Activated CD4-positive, alpha-beta T cell treated with anti-CD3 and anti-CD28 coated beads, Interleukin-2, amount 10 ng/mL, durations not matched to agents 24 days and 14 days (primary cell): ENCODE measurements around the gene CASR. TPM values are rescaled to one million over a fixed set of nuclear protein-coding genes. Genes with fewer than 3 reads are reported as not detected.
A peak's percentile ranks its signal among the peaks of the same experiment; 100 is the strongest.

Experiments used
- DNase-seq: peaks from one replicate; pipeline ENCODE4 v3.0.0; 2022
- H3K27ac Mint-ChIP-seq: one replicate; pipeline ENCODE4 v1.8.0; 2022; ENCODE audit warnings: mild to moderate bottlenecking, mixed read lengths
- H3K27me3 Mint-ChIP-seq: one replicate; pipeline ENCODE4 v1.8.0; 2022; ENCODE audit warnings: mixed read lengths
- H3K36me3 Mint-ChIP-seq: one replicate; pipeline ENCODE4 v1.8.0; 2022; ENCODE audit warnings: low read depth, mild to moderate bottlenecking, mixed read lengths
- H3K4me1 Mint-ChIP-seq: one replicate; pipeline ENCODE4 v1.8.0; 2021; ENCODE audit warnings: mixed read lengths
- H3K4me3 Mint-ChIP-seq: one replicate; pipeline ENCODE4 v1.8.0; 2022; ENCODE audit warnings: mild to moderate bottlenecking, moderate library complexity, mixed read lengths
- H3K9me3 Mint-ChIP-seq: one replicate; pipeline ENCODE4 v1.8.0; 2021; ENCODE audit warnings: mixed read lengths
- intact Hi-C: fragments of 100-400 bp; cut with micrococcal nuclease; formaldehyde crosslinking; loops from one replicate; pipeline ENCODE4 v1.15.1; 2023
- total RNA-seq: library from RNA; stranded (reverse); gene quantifications from 2 replicates; pipeline ENCODE4 v1.2.3, GENCODE V29; 2022

Gene CASR
- total RNA-seq, 1 donor from 2014 or later, result not detected

DNA sequence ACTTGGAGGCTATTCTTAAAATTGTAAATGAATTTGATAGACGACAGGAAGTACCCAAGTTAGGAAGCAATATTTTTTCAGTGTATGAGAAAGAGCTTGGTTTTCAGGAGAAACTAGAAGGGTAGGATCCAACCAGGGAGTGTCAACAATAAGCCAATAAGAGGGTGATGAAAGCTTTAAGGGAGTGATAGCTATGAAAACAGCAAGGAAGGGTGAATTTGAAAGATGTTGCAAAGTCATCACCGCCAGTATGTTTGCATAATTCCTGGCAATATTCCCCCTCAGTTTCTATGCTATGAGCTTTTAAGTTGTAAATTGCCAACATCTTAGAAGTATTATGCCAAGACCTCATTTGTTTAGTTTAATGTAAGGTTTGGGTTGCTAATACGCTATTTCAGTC, 129.8 kb downstream of the CASR start:
- intact Hi-C loops, result no loop called here
- DNase-seq, result no peak
- Mint-ChIP-seq H3K4me3 (no peak overlapping the region), H3K9me3 (peaks cover 4% of the 10 kb centered on the region), H3K4me1 (peaks cover 8% of the 10 kb centered on the region), H3K27ac (no peak overlapping the region), H3K27me3 (peaks cover 4% of the 10 kb centered on the region), H3K36me3 (no peaks in the 10 kb centered on the region)

GRCh38 chr3:122314228-122314876, 130.9 kb downstream of the CASR start:
- Mint-ChIP-seq H3K4me3 (no peak overlapping the region), H3K27ac (no peak overlapping the region), H3K27me3 (peaks cover 3% of the 10 kb centered on the region), H3K9me3 (peaks cover 9% of the 10 kb centered on the region), H3K4me1 (peaks cover 10% of the 10 kb centered on the region), H3K36me3 (no peaks in the 10 kb centered on the region)
- DNase-seq, result no peak
- intact Hi-C loops, result no loop called here

DNA sequence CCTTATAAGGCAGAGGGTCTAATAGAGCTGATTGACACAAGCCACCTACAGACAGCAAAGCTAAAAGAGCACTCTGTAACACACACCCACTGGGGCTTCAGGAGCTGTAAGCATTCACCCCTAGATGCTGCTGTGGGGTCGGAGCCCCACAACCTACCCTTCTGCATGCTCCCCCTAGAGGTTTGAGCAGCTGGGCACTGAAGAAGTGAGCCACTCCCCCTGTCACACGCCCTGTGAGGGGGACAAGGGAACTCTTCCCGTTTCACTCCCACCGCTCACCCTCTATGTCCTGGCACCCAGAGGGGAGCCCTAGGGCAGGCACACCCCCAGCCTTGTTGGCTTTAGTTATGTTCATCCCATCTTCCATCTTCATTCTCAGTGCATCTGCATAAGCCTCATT, 132.2 kb downstream of the CASR start:
- no peaks in the 10 kb centered on the region for H3K36me3 Mint-ChIP-seq
- no peak overlapping the region for H3K27ac Mint-ChIP-seq
- intact Hi-C loops, result no loop called here
- H3K9me3 Mint-ChIP-seq, result peaks cover 9% of the 10 kb centered on the region
- H3K4me3 Mint-ChIP-seq, result no peak overlapping the region
- no peak for DNase-seq
- H3K27me3 Mint-ChIP-seq, result peaks cover 3% of the 10 kb centered on the region
- H3K4me1 Mint-ChIP-seq, result peaks cover 10% of the 10 kb centered on the region

DNA sequence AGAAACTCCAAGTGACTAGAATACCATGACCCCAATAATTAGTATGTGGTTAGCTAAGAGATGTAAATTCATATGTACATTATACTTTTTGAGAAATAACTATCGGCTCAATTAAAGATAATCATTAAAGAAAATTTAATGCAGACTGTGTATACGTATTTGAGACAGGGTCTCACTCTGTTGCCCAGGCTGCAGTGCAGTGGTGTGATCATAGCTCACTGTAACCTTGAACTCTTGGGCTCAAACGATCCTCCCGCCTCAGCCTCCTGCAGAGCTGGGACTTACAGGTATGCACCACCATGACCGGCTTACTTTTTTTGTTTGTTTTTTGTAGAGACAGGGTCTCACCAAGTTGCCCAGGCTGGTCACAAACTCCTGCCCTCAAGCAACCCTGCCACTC, 132.9 kb downstream of the CASR start:
- peaks cover 3% of the 10 kb centered on the region for H3K27me3 Mint-ChIP-seq
- H3K27ac Mint-ChIP-seq, result no peak overlapping the region
- H3K9me3 Mint-ChIP-seq, result peaks cover 13% of the 10 kb centered on the region
- DNase-seq, result peak; percentile 36
- H3K36me3 Mint-ChIP-seq, result no peaks in the 10 kb centered on the region
- H3K4me3 Mint-ChIP-seq, result no peak overlapping the region
- peaks cover 14% of the 10 kb centered on the region for H3K4me1 Mint-ChIP-seq
- intact Hi-C loops, result no loop called here

GRCh38 chr3:122318620-122319019, 135.2 kb downstream of the CASR start:
- peak; percentile 52 for DNase-seq
- Mint-ChIP-seq H3K4me1 (peaks cover 24% of the 10 kb centered on the region), H3K9me3 (peaks cover 13% of the 10 kb centered on the region), H3K27ac (no peak overlapping the region), H3K27me3 (peaks cover 3% of the 10 kb centered on the region), H3K36me3 (peaks cover 2% of the 10 kb centered on the region), H3K4me3 (no peak overlapping the region)
- intact Hi-C loops, result no loop called here

DNA sequence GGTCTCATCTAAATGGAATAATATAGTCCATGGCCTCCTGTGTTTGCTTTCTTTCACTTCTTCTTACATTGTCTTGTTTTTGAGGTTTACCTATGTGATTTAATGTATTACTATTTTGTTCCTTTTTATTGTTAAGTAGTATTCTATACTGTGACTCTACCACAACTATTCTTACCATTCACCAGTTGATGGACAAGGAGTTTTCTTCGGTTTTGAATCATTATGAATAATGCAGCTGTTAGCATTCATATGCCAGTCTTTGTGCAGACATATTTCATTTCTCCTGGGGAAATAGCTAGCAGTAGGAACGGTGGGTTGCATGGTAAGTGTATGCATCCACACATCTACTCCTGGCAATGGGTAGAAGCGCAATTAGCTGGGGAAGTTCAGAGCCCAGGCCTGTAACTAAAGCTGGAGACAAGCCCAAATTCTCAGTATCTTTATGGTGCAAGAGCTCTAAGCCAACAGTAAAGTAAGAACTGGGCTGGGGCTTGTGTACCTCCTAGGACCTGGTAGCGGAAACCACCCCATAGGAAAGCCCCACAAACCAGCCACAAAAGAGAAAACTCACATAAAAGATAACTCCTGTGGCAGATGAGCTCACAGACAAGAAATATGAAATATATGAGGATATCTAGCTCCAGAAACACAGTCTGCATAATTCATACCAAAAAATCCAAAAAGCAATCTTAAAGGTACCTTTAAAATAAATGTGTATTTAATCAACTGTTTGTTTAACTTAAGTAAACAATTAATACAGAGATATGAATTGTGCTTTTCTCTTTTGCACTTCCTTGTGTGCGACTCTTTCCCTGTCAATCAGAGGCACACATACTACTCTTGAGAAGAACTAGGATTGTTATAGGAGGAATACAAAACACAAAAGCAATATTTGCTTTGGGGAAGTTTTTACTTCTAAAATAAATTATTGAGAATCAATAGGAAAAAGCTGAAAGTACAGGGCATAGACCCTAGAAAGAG, 138.9 kb downstream of the CASR start:
- Mint-ChIP-seq H3K9me3 (peaks cover 13% of the 10 kb centered on the region), H3K27me3 (peaks cover 2% of the 10 kb centered on the region)
- intact Hi-C loops, result loop anchor here (1.0 to 2.0 kb wide), 2 partner anchors 24 to 43 kb away; no protein-coding TSS in a partner anchor

DNA sequence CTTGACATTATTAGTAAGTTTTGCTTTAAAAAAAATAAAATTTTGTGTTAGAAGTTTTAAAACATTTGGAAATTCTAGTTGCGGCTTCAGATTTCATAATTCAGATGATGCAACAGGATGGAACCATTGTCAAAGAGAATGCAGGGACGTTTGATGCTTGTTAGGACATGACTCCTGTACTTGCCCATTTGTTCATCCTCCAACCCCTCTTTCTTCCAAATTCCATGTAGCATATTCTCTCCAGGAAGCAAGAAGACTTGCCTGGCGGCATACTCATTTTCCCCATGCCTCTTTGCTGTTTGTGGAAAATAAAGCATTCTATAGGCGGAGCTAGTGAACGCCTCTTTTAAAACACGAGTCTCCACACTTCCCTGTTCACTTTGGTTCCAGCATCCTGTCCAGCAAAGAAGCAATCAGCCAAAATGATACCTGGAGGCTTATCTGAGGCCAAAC, 141.4 kb downstream of the CASR start, which contains the start of gene CSTA:
TSS of gene CSTA (plus strand) at position 378 of the 453 bp plus-strand sequence. CDS start at position 423, 45 bp downstream.
- no peak within 1 kb of the TSS for H3K27ac Mint-ChIP-seq
- peaks cover 2% of the 10 kb centered on the region for H3K36me3 Mint-ChIP-seq
- no peak within 1 kb of the TSS for H3K4me3 Mint-ChIP-seq
- peaks cover 21% of the 10 kb centered on the region for H3K4me1 Mint-ChIP-seq
- no peak for DNase-seq
- intact Hi-C loops, result no loop called here
- no peaks in the 10 kb centered on the region for H3K27me3 Mint-ChIP-seq
- H3K9me3 Mint-ChIP-seq, result peaks cover 4% of the 10 kb centered on the region

More for the DNA sequence above, 138.9 kb downstream of the CASR start:
- H3K36me3 Mint-ChIP-seq, result peaks cover 2% of the 10 kb centered on the region
- peaks cover 24% of the 10 kb centered on the region for H3K4me1 Mint-ChIP-seq
- H3K27ac Mint-ChIP-seq, result peak overlapping the region; percentile 73
- H3K4me3 Mint-ChIP-seq, result peak overlapping the region; percentile 24
- DNase-seq, result peak; percentile 87

- no peak overlapping the region for H3K27ac Mint-ChIP-seq
- peaks cover 4% of the 10 kb centered on the region for H3K9me3 Mint-ChIP-seq
- intact Hi-C loops, result no loop called here
- H3K27me3 Mint-ChIP-seq, result peaks cover 3% of the 10 kb centered on the region
- peaks cover 2% of the 10 kb centered on the region for H3K36me3 Mint-ChIP-seq
- no peak overlapping the region for H3K4me3 Mint-ChIP-seq
- peak; percentile 43 for DNase-seq
- H3K4me1 Mint-ChIP-seq, result peaks cover 21% of the 10 kb centered on the region
Measured at GRCh38 chr3:122325769-122326168, 142.3 kb downstream of the CASR start.

DNA sequence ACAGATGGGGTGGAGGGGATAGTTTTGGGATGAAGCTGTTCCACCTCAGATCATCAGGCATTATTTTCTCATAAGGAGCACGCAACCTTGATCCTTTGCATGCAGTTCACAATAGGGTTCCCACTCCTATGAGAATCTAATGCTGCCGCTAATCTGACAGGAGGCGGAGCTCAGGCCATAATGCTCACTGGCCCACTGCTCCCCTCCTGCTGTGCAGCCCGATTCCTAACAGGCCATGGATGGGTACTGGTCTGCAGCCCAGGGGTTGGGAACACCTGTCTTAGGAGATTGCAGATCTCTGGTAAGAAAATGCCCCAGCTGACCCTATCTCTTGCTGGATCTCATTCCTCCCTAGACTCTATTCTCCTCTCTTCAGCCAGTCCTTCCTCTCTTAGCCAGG, 148.4 kb downstream of the CASR start:
- no peaks in the 10 kb centered on the region for H3K9me3 Mint-ChIP-seq
- intact Hi-C loops, result no loop called here

GRCh38 chr3:122332551-122332950, 149.1 kb downstream of the CASR start:
- no peaks in the 10 kb centered on the region for H3K9me3 Mint-ChIP-seq
- peaks cover 45% of the 10 kb centered on the region for H3K27me3 Mint-ChIP-seq
- no peak for DNase-seq
- no peaks in the 10 kb centered on the region for H3K36me3 Mint-ChIP-seq
- H3K4me3 Mint-ChIP-seq, result no peak overlapping the region
- intact Hi-C loops, result no loop called here
- peaks cover 3% of the 10 kb centered on the region for H3K4me1 Mint-ChIP-seq
- no peak overlapping the region for H3K27ac Mint-ChIP-seq

More for the DNA sequence above, 148.4 kb downstream of the CASR start:
- no peak for DNase-seq
- Mint-ChIP-seq H3K4me1 (peaks cover 3% of the 10 kb centered on the region), H3K27me3 (peaks cover 44% of the 10 kb centered on the region), H3K4me3 (no peak overlapping the region), H3K27ac (no peak overlapping the region), H3K36me3 (no peaks in the 10 kb centered on the region)

Other genes with a start within 250 kb of the CASR start
- 0.16 and 0.17 TPM in 2 replicates for gene ILDR1, start 161.4 kb upstream of the CASR start, total RNA-seq
- 1.4 TPM in 2 replicates for gene CD86, start 128.3 kb upstream of the CASR start, total RNA-seq
- not detected in 2 replicates for gene CSTA, start 141.6 kb downstream of the CASR start, total RNA-seq
- gene MIX23, start 199.6 kb downstream of the CASR start, total RNA-seq, result 119 and 126 TPM in 2 replicates
- gene FAM162A, start 200.5 kb downstream of the CASR start, total RNA-seq, result 77.8 and 84.9 TPM in 2 replicates
- gene WDR5B, start 232.4 kb downstream of the CASR start, total RNA-seq, result 4.8 and 4.9 TPM in 2 replicates